ENCODE results near the gene CCNY.

GRCh38 chr10:35345383-35345742 lies 9.1 kb downstream of the CCNY start:
- no peak for TF ChIP-seq CTCF (IDR thresholded peaks at IDR 0.05)
- no peak for TF ChIP-seq POLR2A (IDR thresholded peaks at IDR 0.05)
